ENCODE data around the gene CCDC66.

Gene CCDC66

DNA sequence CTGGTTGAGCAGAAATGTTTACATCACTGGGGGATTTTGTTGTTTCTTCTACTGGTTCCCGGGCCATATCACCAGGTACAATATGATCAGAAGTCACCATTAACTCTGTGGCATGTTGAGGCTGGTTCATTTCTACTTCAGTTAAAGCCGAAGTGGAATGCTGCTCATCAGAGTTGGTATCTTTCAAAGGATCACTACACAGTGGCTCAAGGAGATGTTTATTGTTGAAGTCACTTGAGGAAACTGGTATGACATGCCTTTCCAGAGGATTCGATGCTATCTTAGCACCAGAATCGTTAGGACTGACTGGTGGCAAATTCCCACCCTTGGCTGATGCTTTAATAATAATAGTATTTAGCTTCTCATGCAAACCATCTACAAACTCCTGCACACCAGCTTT, 76.2 kb downstream of the CCDC66 start:
- TF ChIP-seq, protein P1, sequence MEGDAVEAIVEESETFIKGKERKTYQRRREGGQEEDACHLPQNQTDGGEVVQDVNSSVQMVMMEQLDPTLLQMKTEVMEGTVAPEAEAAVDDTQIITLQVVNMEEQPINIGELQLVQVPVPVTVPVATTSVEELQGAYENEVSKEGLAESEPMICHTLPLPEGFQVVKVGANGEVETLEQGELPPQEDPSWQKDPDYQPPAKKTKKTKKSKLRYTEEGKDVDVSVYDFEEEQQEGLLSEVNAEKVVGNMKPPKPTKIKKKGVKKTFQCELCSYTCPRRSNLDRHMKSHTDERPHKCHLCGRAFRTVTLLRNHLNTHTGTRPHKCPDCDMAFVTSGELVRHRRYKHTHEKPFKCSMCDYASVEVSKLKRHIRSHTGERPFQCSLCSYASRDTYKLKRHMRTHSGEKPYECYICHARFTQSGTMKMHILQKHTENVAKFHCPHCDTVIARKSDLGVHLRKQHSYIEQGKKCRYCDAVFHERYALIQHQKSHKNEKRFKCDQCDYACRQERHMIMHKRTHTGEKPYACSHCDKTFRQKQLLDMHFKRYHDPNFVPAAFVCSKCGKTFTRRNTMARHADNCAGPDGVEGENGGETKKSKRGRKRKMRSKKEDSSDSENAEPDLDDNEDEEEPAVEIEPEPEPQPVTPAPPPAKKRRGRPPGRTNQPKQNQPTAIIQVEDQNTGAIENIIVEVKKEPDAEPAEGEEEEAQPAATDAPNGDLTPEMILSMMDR (IDR thresholded peaks at IDR 0.05; ENCODE audit: control insufficient read depth, insufficient read depth, low read depth, low read length, missing control alignments) = no peak
- no peak for DNase-seq (ENCODE audit: low read depth)
- no peak overlapping the region for H3K4me3 ChIP-seq (ENCODE audit: control insufficient read depth, low read depth, low read length)

DNA sequence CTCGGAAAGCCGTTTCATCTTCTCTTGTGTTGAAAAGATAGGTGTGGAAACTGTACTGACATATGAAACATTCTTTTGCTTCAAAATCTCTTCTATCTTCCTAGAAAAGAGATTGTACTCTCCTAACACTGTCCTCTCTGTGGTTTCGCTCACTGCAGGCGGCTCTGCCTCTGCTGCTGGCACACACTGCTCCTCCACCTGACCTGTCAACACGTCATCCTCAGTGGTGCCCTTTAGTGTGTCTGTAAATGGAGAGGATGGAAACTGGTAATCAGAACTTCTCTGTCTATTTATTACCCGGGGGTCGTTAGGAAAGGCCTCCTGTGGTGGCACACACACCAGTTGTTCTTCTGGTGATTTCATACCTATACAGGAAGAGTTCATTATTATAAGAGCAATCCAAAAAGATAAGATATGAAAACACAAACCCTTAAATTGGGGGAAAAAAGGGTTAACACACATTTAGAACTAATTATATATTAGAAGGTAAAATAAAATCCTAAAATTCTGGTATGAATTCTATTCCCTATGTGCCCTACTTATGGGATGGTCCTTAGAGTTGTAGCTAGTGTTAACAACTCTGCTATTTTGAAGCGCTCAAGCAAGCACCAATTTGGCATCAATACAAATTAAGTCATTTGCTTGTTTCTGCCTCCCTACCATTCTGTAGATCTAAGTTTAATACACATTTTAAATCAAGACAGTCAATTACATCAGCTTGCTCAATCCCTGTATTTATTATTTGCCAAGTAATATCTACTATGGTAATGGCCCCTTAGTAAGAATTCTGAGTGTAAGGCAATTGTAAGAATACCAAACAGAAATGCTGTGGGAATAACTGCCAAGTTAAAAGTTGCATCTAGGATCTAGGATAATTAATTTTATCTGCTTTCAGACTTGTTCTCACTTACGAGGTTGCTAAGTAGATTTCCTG, 76.9 kb downstream of the CCDC66 start:
- no peak overlapping the region for H3K4me3 ChIP-seq (ENCODE audit: control insufficient read depth, low read depth, low read length)
- TF ChIP-seq, protein P1 (IDR thresholded peaks at IDR 0.05; ENCODE audit: control insufficient read depth, insufficient read depth, low read depth, low read length, missing control alignments) = no peak
- no peak for DNase-seq (ENCODE audit: low read depth)

DNA sequence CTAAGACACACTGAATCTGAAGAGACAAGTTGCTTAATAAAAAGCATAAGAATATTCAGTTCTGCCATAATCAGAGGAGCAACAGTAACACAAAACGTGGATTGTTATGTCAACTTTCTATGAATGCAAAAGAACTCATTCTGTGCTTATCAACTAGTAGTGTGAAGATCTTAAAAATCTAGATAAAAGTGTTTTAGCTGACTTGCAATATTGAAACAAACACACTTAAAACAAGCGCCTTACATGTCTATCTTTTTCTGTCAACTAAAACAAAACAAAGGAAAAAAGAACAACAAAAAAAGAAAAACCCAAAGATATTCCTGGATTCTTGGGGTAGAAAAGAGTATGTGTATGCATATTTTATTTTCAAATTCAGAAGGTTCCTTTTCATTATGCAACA, 88.4 kb downstream of the CCDC66 start:
- TF ChIP-seq, protein P1 (IDR thresholded peaks at IDR 0.05; ENCODE audit: control insufficient read depth, insufficient read depth, low read depth, low read length, missing control alignments) = no peak
- DNase-seq (ENCODE audit: low read depth) = no peak
- no peak overlapping the region for H3K4me3 ChIP-seq (ENCODE audit: control insufficient read depth, low read depth, low read length)

DNA sequence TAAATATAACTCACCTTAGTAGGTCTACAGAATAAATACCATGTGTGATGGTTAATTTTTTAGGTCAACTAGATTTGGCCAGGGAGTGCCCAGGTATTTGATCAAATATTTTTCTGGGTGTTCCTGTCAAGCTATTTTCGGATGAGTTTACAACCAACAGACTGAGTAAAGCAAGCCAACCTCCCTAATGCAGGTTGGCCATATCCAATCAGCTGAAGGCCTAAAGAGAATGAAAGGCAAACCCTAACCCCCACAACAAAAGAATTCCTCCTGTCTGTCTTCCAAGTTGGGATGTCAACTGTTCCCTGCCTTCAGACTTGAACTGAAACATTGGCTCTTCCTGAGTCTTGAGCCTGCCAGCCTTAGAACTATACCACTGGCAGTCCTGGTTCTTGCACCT, 97.5 kb downstream of the CCDC66 start:
- H3K4me3 ChIP-seq (ENCODE audit: control insufficient read depth, low read depth, low read length) = no peak overlapping the region
- DNase-seq (ENCODE audit: low read depth) = no peak
- TF ChIP-seq, protein P1 (IDR thresholded peaks at IDR 0.05; ENCODE audit: control insufficient read depth, insufficient read depth, low read depth, low read length, missing control alignments) = no peak

DNA sequence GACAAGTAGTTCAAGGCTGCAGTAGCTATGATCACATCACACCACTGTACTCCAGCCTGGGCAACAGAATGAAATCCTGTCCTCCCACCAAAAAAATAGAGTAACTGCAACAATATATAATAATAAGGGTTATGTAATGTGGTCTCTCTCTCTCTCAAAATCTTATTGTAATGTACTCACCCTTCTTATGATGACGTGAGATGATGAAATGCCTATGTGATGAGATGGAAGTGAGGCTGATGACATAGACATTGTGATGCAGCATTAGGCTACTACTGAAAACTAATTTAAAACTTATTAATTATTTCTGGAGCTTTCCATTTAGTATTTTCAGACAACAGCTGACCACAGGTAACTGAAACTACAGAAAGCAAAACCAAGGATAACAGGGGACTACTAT, 98.7 kb downstream of the CCDC66 start:
- no peak overlapping the region for H3K4me3 ChIP-seq (ENCODE audit: control insufficient read depth, low read depth, low read length)
- DNase-seq (ENCODE audit: low read depth) = no peak
- TF ChIP-seq, protein P1 (IDR thresholded peaks at IDR 0.05; ENCODE audit: control insufficient read depth, insufficient read depth, low read depth, low read length, missing control alignments) = no peak

DNA sequence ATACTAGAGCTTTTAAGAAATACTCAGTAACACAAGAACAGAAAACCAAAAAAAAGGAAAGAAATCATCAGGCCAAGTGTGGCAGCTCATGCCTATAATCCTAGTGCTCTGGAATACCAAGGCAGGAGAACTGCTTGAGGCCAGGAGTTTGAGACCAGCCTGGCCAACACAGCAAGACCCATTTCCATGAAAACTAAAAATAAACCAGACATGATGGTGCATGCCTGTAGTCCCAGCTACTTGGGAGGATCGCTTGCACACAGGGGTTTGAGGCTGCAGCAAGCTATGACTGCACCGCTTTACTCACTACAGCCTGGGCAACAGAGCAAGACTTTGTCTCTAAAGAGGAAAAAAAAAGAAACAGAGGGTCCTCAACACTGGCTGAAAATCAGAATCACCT, 107.8 kb downstream of the CCDC66 start:
- no peak for DNase-seq (ENCODE audit: low read depth)
- TF ChIP-seq, protein P1 (IDR thresholded peaks at IDR 0.05; ENCODE audit: control insufficient read depth, insufficient read depth, low read depth, low read length, missing control alignments) = no peak
- no peak overlapping the region for H3K4me3 ChIP-seq (ENCODE audit: control insufficient read depth, low read depth, low read length)
